Non-pigmented ciliary epithelial cell (primary cell): Measurements from ENCODE around the gene SMIM44.
"Not testable (repeated sequence)": the region's sequence is repeated elsewhere in the genome, so short reads cannot be mapped to it uniquely, and the experiment has no call there.

Source experiments
- DNase-seq: peaks from one replicate; pipeline ENCODE4 v3.0.0-alpha.2; 2010; ENCODE audit warnings: low read depth

SMIM44 gene

DNA sequence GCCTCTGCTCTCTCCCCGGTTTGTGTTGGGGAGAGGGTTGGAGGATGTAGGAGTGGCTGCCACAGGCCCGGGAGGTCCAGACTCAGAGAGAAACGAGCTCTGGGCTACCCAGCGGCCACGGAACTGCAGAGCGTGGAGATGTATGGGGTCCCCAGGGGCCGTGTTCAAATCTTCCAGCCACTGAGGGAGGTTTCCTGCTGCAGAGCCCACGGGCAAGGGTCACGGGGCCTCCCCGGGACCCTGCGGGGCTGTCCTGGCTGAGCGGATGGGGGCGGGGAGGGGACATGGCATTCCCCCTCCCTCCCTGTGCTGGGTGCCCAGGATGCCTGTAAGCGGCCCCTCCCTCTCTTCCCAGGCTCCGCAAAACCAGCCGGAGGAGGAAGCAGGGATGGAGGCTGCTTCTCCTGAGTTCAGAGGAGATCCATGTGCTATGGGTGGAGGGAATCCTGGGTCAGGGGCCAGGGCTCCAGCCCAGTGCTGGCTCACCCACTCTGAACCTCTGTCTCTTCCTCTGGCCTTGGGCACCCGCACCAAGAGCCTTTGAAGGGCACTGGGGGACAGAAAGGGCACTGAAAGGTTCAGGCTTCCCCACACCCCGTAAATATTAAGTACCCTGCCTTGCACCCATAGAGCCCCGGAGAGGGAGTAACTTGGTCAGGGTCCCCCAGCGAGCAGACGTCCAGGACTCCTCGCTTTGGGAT, 25.6 kb downstream of the SMIM44 start:
- DNase-seq: no peak

DNA sequence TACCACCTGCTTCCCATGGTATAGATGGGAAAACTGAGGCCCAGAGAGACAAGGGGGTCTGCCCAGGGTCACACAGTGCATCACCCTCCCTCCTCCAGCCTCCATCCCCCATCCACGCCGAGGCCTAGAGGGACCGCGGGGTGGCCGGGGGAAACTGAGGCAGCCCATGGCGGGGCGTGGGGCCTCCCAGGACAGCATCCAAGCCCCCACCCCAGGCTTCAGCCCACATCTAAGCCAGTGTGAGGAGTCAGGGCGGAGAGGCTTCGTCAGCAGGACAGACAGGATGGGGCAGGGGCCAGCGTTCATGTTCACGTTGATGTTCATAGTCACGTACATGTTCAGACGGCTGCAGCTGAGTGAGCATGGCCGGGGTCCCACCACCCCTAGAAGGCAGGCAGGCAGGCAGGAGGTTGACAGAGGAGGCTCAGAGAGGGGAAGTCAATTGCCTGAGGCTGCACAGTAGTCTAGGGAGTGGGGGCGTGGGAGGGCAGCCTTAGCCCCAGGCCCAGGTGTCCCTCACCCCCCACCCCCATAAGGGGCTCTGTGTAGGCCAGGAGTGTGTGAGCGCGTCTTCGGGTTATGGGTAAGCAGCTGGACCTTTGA, 26.2 kb downstream of the SMIM44 start:
- no peak for DNase-seq

DNA sequence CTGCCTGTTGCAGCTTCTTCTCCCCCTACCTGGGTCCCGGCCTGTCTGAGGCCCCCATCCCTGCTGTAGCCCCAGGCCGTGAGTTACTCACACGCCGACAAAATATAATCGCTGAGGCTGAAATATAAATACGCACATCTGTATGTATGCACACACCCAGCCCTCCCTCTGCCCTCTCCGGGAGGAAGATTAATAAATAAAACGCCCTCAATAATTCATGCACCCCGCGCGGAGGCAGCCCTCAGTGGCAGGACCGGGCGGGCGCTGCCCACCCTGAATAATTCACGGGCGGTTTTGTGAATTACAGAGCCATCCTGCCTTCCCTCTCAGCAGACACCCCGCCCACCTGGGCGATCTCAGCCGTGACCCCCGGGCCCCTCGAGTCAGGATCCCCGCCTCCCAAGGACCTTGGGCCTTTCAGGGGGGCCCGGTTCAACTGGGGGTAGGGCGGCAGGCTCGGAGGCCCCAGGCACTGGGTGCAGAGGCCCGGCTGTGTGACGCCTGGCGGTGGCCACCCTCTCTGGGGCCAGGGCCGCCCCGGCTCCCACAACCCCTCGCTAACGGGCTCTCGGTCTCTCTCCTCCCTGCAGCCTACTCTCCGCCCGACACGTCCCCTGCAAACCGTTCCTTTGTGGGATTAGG, 27.2 kb downstream of the SMIM44 start:
- no peak for DNase-seq

DNA sequence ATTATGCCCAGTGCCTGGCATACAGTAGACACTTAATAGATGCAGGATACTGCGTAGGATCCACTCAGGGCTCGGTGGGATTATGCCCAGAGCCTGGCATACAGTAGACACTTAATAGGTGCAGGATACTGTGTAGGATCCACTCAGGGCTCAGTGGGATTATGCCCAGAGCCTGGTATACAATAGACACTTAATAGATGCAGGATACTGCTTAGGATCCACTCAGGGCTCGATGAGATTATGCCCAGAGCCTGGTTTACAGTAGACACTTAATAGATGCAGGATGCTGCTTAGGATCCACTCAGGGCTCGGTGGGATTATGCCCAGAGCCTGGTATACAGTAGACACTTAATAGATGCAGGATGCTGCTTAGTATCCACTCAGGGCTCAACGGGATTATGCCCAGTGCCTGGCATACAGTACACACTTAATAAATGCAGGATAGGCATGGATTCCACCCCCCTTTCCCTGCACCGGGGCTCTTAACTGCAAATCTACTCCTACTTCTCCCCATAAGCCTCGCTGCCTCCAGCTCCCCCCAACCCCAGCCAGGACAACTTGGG, 27.8 kb downstream of the SMIM44 start:
- DNase-seq: no peak

DNA sequence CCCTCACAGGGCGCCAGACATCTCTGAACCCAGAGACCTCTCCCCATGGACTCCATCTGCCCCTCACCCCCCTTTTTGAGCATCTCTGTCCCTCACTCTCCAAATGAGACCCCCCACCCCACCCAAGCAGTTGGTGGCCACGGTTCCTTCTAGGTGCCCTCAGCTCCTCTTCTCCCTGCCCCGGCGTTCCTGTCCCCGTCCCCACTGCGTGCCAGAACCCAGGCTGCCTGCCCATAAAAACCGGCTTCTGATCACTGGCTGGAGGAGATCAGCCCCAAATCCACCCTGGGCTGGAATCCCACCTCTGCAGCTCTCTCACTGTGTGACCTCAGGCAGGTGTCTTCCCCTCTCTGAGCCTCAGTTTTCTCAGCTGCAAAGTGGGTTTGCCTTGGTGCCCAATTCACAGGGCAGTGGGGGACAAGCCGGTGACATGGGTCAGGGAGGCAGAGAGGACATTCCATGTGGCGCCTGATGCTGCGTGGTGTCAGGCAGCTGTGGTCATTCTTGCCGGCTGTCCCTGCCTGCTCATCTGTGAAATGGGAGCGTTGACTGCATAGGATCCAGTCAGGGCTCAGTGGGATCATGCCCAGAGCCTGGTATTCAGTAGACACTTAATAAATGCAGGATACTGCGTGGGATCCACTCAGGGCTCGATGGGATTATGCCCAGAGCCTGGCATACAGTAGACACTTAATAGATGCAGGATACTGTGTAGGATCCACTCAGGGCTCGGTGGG, 28.4 kb downstream of the SMIM44 start:
- no peak for DNase-seq

DNA sequence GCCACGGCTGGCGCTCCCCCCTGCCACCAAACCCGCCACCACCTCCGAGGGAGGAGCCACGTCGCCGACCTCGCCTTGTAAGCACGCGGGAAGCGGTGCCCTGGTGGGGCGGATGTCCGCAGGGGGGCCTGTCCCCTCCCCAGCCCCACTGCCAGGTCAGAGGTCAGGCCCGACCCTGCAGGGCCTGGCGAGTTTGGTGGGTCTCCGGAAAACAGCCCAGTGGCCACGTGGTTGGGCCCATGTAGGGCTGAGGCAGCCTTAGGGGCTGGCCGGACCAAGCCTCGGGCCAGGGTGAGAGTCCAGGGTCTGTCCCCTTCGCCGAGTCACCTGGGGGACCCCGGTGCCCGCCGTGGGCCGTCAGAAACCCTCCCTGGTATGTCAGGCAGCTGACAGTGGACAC, 29.4 kb downstream of the SMIM44 start:
- no peak for DNase-seq

DNA sequence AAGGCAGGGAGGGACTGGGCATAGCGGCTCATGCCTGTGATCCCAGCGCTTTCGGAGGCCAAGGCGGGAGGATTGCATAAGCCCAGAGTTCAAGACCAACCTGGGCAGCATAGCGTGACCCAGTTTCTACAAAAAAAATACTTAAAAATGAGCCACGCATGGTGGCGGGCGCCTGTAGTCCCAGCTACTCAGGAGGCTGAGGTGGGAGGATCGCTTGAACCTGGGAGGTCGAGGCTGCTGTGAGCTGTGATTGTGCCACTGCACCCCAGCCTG, 30.4 kb downstream of the SMIM44 start:
- DNase-seq: not testable (repeated sequence)

DNA sequence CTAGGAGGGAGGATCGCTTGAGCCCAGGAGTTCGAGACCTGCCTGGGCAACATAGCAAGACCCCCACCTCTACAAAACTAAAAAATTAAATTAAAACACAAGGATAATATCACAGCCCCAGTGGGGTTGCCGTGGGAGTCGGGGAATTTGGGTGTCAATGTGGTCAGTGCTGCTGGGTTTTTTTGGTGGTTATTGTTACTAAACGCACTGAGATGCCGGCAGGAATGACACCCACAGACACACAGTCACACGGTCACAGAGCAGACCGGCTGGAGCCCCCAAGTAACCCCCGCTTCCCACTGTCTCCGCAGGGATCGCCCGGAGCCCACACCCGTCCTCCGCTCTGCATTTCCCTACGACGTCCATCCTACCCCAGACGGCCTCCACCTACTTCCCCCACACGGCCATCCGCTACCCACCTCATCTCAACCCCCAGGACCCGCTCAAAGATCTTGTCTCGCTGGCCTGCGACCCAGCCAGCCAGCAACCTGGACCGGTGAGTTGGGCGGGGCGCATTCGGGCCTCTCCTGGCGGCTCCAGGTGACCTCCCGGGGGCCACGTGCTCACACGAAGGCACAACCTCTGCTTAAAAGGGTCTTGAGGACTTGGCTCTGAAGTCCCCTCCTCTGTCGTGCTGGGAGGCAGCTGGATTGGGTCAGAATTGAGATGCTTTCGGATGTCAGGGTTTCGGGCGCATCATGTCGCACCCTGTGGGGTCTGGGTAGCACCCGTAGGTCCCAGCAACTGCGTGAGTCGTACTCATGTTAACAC, 30.9 kb downstream of the SMIM44 start:
- DNase-seq: no peak

DNA sequence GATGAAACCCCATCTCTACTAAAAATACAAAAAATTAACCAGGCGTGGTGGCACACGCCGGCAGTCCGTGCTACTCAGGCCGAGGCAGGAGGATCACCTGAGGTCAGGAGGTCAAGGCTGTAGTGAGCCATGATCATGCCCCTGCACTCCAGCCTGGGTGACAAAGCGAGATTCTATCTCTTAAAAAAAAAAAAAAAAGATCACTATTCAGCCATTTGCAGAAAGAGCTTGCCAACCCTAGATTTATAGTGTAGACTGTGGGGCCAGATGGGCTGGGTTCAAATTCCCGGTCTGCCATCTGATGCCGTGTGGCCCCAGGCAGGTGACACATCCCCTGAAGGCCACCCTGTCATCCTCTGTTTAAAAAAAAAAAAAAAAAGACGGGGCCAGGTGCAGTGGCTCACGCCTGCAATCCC, 31.8 kb downstream of the SMIM44 start:
- DNase-seq: no peak

DNA sequence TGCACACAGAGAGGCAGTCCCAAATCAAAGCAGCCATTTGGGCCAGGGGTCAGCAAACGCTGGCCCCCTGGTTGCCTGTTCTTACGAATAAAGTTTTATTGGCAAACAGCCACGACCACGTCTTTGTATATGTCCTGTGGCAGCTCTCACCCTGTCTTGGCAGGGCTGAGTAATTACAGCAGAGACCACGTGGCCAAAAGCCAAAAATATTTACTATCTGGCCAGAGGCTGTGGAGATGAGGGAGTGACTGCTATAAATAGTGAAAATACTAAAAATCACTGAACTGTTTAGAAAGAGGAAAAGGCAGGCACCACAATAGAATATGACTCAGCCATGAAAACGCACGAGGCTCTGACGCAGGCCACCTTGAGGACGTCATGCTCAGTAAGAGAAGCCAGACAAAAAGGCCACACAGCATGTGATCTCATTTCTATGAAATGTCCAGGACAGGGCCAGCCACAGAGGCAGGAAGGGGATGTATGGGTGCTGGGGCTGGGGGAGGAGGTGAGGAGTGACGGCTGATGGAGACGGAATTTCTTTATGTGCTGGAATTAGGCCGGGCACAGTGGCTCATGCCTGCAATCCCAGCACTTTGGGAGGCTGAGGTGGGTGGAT, 32.3 kb downstream of the SMIM44 start:
- DNase-seq: peak; percentile 99

DNA sequence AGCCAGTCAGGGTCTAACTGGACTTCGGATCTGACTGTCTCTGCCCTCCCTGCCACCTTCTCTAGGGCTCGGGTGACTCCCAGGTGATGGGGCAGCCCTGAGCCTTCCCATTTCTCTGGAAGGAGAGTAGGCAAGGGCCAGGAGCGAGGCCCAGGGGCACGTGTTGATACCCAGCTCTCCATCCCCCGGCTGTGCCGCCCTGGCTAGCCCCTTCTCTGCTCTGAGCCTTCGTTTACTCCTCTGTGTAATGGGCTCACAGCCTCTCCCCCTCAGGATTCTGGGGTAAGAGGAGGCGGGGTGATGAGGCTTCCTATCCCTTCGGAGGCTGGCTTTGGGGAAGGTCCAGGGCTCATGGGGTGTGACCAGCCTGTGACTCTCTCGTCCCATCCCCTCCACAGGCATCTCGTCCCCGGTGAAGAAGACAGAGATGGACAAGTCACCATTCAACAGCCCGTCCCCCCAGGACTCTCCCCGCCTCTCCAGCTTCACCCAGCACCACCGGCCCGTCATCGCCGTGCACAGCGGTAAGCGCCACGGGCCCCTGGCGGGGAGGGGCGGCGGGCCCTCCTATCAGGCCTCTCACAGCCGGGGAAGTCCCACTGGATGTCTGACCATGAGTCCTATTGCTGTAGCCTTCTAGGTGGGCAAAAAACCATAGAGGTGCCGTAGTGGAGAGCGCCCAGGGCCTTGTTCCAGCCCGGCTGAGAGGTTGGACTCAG, 34.5 kb downstream of the SMIM44 start:
- no peak for DNase-seq

DNA sequence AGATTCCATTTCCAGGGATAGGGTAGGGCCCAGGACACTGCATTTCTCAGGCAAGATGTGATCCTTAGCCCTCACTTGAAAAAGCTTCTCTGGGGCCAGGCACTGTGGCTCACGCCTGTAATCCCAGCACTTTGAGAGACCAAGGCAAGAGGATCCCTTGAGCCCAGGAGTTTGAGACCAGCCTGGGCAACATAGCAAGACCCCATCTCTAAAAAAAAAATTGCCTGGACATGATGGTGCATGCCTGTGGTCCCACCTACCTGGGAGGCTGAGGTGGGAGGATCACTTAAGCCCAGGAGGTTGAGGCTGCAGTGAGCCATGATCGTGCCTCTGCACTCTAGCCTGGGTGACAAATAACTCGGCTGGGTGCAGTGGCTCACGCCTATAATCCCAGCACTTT, 36.6 kb downstream of the SMIM44 start:
- not testable (repeated sequence) for DNase-seq

DNA sequence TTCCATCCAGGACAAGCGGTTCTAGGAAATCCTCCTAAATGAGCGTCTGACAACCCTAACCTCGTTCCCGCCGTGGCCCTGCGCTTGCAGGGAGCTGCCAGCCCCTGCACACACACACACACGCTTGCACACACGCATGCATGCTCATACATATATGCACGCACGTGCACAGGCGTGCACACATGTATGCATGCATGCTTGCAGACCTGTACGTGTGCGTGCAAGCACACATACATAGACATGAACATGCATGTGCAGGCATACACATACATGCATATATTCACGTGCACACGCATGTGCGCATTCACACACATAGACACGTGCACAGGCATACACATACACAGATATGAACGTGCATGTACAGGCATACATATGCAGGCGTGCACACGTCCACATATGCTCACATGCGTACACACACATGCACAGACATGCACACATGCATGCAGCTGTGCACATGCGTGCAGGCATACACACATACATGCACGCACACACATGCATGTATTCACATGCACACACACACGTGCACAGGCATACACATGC, 38.5 kb downstream of the SMIM44 start:
- no peak for DNase-seq

DNA sequence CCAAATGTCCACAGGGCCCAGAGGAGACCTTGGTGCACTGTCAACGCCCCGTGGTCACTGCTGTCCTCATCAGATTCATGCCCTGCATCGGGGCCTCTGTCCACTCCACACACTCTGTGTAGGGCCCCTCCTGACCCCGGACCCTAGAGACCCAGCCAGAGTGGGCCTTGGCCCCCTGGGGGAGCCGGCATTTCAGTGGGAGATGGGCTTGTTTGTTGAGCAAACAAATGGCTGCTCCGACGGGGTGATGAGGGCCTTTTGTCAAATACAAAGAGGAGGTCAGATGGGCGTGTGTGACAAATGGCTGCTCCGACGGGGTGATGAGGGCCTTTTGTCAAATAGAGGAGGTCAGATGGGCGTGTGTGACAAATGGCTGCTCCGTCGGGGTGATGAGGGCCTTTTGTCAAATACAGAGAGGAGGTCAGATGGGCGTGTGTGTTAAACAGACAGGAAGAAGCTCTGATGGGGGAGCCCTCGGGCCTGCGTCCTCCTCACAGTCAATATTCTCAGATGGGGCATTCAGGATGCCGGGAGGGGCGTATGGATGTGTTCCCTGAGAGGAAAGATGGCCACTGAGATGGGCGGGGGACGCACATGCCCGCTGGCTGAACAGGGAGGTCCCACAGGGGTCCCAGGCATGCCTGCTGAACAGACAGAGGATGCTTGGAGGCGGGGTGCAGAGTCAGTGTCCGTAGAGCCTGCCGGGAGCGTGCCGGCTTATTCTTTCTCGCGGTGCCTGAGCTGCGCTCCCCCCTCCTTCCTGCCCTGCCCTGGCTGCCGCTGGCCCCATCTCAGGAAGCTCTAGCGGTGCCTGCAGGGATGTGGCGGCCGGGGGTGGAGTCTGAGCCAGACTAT, 39.2 kb downstream of the SMIM44 start:
- no peak for DNase-seq

DNA sequence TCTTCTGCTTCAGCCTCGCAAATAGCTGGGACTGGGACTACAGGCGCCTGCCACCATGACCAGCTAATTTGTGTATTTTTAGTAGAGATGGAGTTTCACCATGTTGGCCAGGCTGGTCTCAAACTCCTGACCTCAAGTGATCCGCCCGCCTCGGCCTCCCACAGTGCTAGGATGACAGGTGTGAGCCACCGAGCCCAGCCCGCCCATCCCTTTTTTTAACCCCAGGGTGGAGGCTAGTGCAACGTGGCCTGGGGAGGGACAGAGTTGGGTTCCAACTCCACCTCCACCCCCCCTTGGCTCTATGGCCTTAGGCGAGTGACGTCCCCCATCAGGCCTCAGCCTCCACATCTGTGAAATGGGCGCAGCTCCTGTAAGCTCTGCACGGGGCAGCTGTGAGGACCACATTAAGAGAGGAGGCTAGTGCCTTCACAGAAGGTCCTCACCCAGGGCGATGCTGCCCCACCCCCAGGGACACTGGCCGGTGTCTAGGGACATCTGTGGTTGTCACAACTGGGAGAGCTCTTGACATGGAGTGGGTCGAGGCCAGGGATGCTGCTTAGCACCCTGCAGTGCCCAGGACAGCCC, 40.7 kb downstream of the SMIM44 start:
- DNase-seq: no peak

DNA sequence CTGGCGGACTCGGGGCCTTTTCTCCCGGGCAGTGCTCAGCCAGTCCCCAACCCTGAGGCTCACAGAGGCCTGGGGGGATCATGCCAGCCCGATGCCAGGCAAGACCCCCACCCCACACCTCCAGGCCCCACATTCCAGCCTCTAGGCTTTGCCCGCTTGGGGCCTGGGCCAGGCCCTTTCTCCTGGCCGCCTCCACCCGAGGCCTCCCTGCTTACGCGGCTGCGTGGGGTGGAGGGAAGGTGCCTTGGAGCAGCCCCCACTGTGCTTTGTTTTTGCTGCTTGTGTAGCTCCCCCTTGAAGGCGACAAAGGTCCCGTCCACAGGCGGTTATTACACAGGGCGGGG, 41.3 kb downstream of the SMIM44 start:
- DNase-seq: no peak

DNA sequence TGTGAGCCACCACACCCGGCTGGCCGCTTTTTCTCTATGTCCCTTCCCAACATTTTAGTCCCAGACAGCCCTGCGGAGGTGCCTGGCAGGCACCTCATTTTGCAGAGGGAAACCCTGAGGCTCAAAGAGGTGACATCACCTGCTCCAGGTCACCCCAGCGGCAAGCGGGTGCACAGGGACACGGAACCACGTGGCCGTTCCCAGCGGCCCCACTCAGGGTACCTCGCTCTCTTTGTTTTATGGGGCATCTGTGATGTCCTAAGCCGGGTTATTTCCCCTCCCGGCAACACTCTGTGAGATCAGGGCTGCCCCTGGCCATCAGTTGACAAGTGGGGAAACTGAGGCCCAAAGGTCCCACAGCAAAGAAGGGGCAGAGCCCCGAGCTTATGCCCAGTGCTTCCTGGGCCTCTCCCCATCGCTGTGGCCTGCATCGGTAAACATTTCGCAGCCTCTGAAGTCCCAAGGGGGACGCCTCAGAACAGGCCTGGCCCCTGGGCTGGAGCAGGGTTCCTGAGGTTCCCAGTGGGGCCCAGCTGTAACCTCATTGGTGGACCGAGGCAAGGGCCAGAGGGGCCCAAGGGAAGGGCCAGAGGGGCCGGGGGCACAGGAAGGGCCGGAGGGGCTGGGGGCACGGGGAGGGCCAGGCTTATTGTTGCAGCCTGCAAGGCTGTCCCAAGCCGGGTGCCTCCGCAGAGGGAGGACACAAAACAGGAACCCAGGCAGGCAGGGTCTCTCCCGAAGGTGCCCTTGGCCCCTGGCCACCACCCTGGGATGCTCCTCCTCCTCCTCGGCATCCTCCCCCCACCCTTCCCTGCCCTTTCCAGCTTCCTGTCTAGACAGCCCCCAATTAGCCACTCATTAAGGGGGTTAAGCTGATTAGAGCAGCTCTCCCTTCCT, 41.9 kb downstream of the SMIM44 start:
- no peak for DNase-seq

DNA sequence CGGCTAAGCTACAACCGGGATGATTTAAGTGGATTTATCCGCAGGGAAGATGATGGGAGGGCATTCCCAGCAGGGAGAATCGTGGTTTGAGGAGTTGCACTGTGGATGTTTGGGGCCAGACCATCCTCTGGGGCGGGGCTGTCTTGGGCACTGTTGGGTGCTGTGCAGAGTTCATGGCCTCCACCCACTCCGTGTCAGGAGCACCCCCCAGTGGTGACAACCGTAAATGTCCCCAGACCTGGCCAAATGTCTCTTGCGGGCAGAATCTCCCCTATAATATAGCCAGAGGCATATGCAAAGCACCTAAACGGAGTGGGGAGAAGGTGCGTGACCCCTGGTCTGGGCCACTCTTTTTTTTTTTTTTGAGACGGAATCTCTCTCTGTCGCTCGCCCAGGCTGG, 43.2 kb downstream of the SMIM44 start:
- DNase-seq: no peak
